MM.1S (cell line): ENCODE results near the gene ASTN1.

ENCODE experiments used
- CTCF ChIP-seq: fragments of 300-600 bp; sonication (generic); IDR thresholded peaks from 2 replicates; pipeline ENCODE4 v1.5.1; 2016; ENCODE audit warnings: antibody characterized with exemption, low read length, mixed read lengths
- EZH2 ChIP-seq: fragments of 300-600 bp; sonication (generic); optimal IDR thresholded peaks from 2 replicates; pipeline ENCODE3; 2017; ENCODE audit warnings: low read depth, mild to moderate bottlenecking, antibody characterized with exemption, low read length, mixed read lengths
- EZH2phosphoT487 ChIP-seq: fragments of 300-600 bp; sonication (generic); IDR thresholded peaks from 2 replicates; pipeline ENCODE4 v1.6.1; 2018; ENCODE audit warnings: antibody characterized with exemption, low read length

GRCh38 chr1:177014325-177014724, 150.2 kb downstream of the ASTN1 start:
- TF ChIP-seq CTCF (no peak), EZH2 (no peak), EZH2phosphoT487 (no peak)
